Measurements from ENCODE around the gene PODXL2. TPM values are rescaled to one million over a fixed set of nuclear protein-coding genes. Genes with fewer than 3 reads are reported as not detected.

The PODXL2 gene
- total and polyA plus RNA-seq, 2 experiments from 2014 or later, result 18.4 to 57.6 TPM

GRCh38 chr3:127655641-127656040, 26.7 kb downstream of the PODXL2 start:
- Mint-ChIP-seq H3K4me1 (no peaks in the 10 kb centered on the region; the same call in 2 of the 3 replicates), H3K36me3 (ENCODE audit: low read depth) (peaks cover 3% of the 10 kb centered on the region; the same call in 1 of the 3 replicates), H3K4me3 (no peak overlapping the region), H3K9me3 (no peaks in the 10 kb centered on the region), H3K27ac (peak overlapping the region; percentile 53), H3K27me3 (ENCODE audit: insufficient read depth, low read depth, poor library complexity) (no peaks in the 10 kb centered on the region)
- Histone ChIP-seq H3K4me2 (no peak overlapping the region), H4K20me1 (replicated peaks; ENCODE audit: insufficient read depth) (no peaks in the 10 kb centered on the region), H3K36me3 (ENCODE audit: insufficient read depth) (no peaks in the 10 kb centered on the region; the same call in 1 of the 2 replicates), H3K27ac (ENCODE audit: low read depth) (0 out of 2 replicates have a peak overlapping the region, but pooled peaks have one; percentile 50), H3K4me3 (no peak overlapping the region), H3K79me2 (replicated peaks; ENCODE audit: insufficient read depth) (no peaks in the 10 kb centered on the region), H3K27me3 (ENCODE audit: insufficient read depth) (no peaks in the 10 kb centered on the region), H3K9me2 (ENCODE audit: insufficient read depth) (no peaks in the 10 kb centered on the region), H3K4me1 (ENCODE audit: insufficient read depth) (no peaks in the 10 kb centered on the region; the same call in 1 of the 2 replicates), H3F3A (replicated peaks; ENCODE audit: low read depth) (no peaks in the 10 kb centered on the region), H2AFZ (no peak overlapping the region)
- no peak for ATAC-seq
- no peak for TF ChIP-seq EZH2 (IDR thresholded peaks at IDR 0.05; ENCODE audit: low read depth, unreplicated experiment)
- no peak for TF ChIP-seq ZNF462 (CRISPR knock-in tag; IDR thresholded peaks at IDR 0.05)
- no peak for TF ChIP-seq ETS1 (IDR thresholded peaks at IDR 0.05)
- TF ChIP-seq JUNB (IDR thresholded peaks at IDR 0.05; ENCODE audit: unreplicated experiment), result no peak
- TF ChIP-seq ZNF114 (CRISPR knock-in tag; IDR thresholded peaks at IDR 0.05), result no peak
- no peak for TF ChIP-seq NANOG (IDR thresholded peaks at IDR 0.05; ENCODE audit: borderline replicate concordance)
- TF ChIP-seq CREB1 (CRISPR knock-in tag; IDR thresholded peaks at IDR 0.05; ENCODE audit: low read depth), result no peak
- TF ChIP-seq, protein P1, sequence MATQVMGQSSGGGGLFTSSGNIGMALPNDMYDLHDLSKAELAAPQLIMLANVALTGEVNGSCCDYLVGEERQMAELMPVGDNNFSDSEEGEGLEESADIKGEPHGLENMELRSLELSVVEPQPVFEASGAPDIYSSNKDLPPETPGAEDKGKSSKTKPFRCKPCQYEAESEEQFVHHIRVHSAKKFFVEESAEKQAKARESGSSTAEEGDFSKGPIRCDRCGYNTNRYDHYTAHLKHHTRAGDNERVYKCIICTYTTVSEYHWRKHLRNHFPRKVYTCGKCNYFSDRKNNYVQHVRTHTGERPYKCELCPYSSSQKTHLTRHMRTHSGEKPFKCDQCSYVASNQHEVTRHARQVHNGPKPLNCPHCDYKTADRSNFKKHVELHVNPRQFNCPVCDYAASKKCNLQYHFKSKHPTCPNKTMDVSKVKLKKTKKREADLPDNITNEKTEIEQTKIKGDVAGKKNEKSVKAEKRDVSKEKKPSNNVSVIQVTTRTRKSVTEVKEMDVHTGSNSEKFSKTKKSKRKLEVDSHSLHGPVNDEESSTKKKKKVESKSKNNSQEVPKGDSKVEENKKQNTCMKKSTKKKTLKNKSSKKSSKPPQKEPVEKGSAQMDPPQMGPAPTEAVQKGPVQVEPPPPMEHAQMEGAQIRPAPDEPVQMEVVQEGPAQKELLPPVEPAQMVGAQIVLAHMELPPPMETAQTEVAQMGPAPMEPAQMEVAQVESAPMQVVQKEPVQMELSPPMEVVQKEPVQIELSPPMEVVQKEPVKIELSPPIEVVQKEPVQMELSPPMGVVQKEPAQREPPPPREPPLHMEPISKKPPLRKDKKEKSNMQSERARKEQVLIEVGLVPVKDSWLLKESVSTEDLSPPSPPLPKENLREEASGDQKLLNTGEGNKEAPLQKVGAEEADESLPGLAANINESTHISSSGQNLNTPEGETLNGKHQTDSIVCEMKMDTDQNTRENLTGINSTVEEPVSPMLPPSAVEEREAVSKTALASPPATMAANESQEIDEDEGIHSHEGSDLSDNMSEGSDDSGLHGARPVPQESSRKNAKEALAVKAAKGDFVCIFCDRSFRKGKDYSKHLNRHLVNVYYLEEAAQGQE (IDR thresholded peaks at IDR 0.05; ENCODE audit: unreplicated experiment), result no peak
- TF ChIP-seq EZH2phosphoT487 (IDR thresholded peaks at IDR 0.05; ENCODE audit: unreplicated experiment), result no peak
- TF ChIP-seq, protein P2, sequence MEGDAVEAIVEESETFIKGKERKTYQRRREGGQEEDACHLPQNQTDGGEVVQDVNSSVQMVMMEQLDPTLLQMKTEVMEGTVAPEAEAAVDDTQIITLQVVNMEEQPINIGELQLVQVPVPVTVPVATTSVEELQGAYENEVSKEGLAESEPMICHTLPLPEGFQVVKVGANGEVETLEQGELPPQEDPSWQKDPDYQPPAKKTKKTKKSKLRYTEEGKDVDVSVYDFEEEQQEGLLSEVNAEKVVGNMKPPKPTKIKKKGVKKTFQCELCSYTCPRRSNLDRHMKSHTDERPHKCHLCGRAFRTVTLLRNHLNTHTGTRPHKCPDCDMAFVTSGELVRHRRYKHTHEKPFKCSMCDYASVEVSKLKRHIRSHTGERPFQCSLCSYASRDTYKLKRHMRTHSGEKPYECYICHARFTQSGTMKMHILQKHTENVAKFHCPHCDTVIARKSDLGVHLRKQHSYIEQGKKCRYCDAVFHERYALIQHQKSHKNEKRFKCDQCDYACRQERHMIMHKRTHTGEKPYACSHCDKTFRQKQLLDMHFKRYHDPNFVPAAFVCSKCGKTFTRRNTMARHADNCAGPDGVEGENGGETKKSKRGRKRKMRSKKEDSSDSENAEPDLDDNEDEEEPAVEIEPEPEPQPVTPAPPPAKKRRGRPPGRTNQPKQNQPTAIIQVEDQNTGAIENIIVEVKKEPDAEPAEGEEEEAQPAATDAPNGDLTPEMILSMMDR (conservative IDR thresholded peaks at IDR 0.05; ENCODE audit: low read depth in 2 of 2), result no peak
- no peak for TF ChIP-seq STAT1 (IDR thresholded peaks at IDR 0.05; ENCODE audit: unreplicated experiment)
- no peak for TF ChIP-seq ZNF331 (CRISPR knock-in tag; IDR thresholded peaks at IDR 0.05; ENCODE audit: low read depth)
- TF ChIP-seq POLR2AphosphoS5 (IDR thresholded peaks at IDR 0.05; ENCODE audit: low read depth), result no peak
- DNase-seq (ENCODE audit: low spot score), result no peak
